Measurements from ENCODE around the gene PRKAR2B. TPM values are rescaled to one million over a fixed set of nuclear protein-coding genes. Genes with fewer than 3 reads are reported as not detected.
A peak's percentile ranks its signal among the peaks of the same experiment; 100 is the strongest.

Gene PRKAR2B
- total RNA-seq, 4 donors from 2014 or later: 33.1 to 54.6 (median 51.5) TPM

- WGBS, 2 donors: 87% methylated on average over 4 of the region's 4 CpGs
- Histone ChIP-seq H3K27me3 (no peaks in the 10 kb centered on the region), H3K27ac (no peak overlapping the region), H3K36me3 (no peaks in the 10 kb centered on the region), H3K4me1 (no peaks in the 10 kb centered on the region), H3K9me3 (no peaks in the 10 kb centered on the region), H3K4me3 (no peak overlapping the region)
- DNase-seq (ENCODE audit: low spot score in 2 of 2): no peak
- TF ChIP-seq POLR2A (IDR thresholded peaks at IDR 0.05) (no peak), EP300 (IDR thresholded peaks at IDR 0.05) (no peak), CTCF (IDR thresholded peaks at IDR 0.05) (no peak)
Observed at GRCh38 chr7:107002126-107002525, 42.4 kb upstream of the PRKAR2B start.

- TF ChIP-seq EP300 (IDR thresholded peaks at IDR 0.05) (no peak), POLR2A (IDR thresholded peaks at IDR 0.05) (no peak)
- 69 to 74% methylated on average over 3 of the region's 3 CpGs for WGBS, 2 donors
Observed at GRCh38 chr7:107002529-107002998, 41.9 kb upstream of the PRKAR2B start.

GRCh38 chr7:107007007-107007891 lies 37.3 kb upstream of the PRKAR2B start:
- peaks cover 0 to 7% (median 0%) of the 10 kb centered on the region in 4 donors for H3K4me1 ChIP-seq
- H3K27me3 ChIP-seq: no peaks in the 10 kb centered on the region
- no peak for TF ChIP-seq EP300 (IDR thresholded peaks at IDR 0.05)
- TF ChIP-seq CTCF (IDR thresholded peaks at IDR 0.05): no peak
- TF ChIP-seq POLR2A (IDR thresholded peaks at IDR 0.05): no peak
- H3K36me3 ChIP-seq: no peaks in the 10 kb centered on the region
- 71 to 72% methylated on average over 6 of the region's 6 CpGs for WGBS, 2 donors
- DNase-seq (ENCODE audit: low spot score in 2 of 2): no peak
- no peak overlapping the region for H3K27ac ChIP-seq
- H3K9me3 ChIP-seq: no peaks in the 10 kb centered on the region
- no peak overlapping the region for H3K4me3 ChIP-seq

More at GRCh38 chr7:107002529-107002998, 41.9 kb upstream of the PRKAR2B start:
- Histone ChIP-seq H3K27me3 (no peaks in the 10 kb centered on the region), H3K27ac (no peak overlapping the region), H3K4me1 (no peaks in the 10 kb centered on the region), H3K36me3 (no peaks in the 10 kb centered on the region), H3K4me3 (no peak overlapping the region), H3K9me3 (no peaks in the 10 kb centered on the region)
- no peak for DNase-seq (ENCODE audit: low spot score in 2 of 2)

GRCh38 chr7:107007892-107008287 lies 36.6 kb upstream of the PRKAR2B start:
- peaks cover 0 to 7% (median 0%) of the 10 kb centered on the region in 4 donors for H3K4me1 ChIP-seq
- H3K27me3 ChIP-seq: no peaks in the 10 kb centered on the region
- TF ChIP-seq EP300 (IDR thresholded peaks at IDR 0.05): no peak
- TF ChIP-seq CTCF (IDR thresholded peaks at IDR 0.05): no peak
- TF ChIP-seq POLR2A (IDR thresholded peaks at IDR 0.05): no peak
- no peaks in the 10 kb centered on the region for H3K36me3 ChIP-seq
- no peak for DNase-seq (ENCODE audit: low spot score in 2 of 2)
- 44 to 46% methylated on average over 2 of the region's 2 CpGs for WGBS, 2 donors
- no peak overlapping the region for H3K27ac ChIP-seq
- H3K4me3 ChIP-seq: no peak overlapping the region
- H3K9me3 ChIP-seq: no peaks in the 10 kb centered on the region

- Histone ChIP-seq H3K4me1 (peaks cover 0 to 7% (median 0%) of the 10 kb centered on the region in 4 donors), H3K27ac (peak overlapping the region in 2 of 4 donors; percentile 13 to 64), H3K9me3 (no peaks in the 10 kb centered on the region), H3K36me3 (no peaks in the 10 kb centered on the region), H3K27me3 (no peaks in the 10 kb centered on the region), H3K4me3 (no peak overlapping the region)
- WGBS, 2 donors: 62 to 68% methylated on average over 4 of the region's 4 CpGs
- no peak for DNase-seq (ENCODE audit: low spot score in 2 of 2)
- TF ChIP-seq POLR2A (IDR thresholded peaks at IDR 0.05): no peak
- peak in 1 of 2 donors; percentile 32 for TF ChIP-seq EP300 (IDR thresholded peaks at IDR 0.05)
Observed at GRCh38 chr7:107009846-107010203, 34.7 kb upstream of the PRKAR2B start.

- Histone ChIP-seq H3K9me3 (no peaks in the 10 kb centered on the region), H3K4me3 (no peak overlapping the region), H3K4me1 (peaks cover 0 to 7% (median 0%) of the 10 kb centered on the region in 4 donors), H3K36me3 (no peaks in the 10 kb centered on the region), H3K27me3 (no peaks in the 10 kb centered on the region), H3K27ac (no peak overlapping the region)
- TF ChIP-seq EP300 (IDR thresholded peaks at IDR 0.05) (no peak), CTCF (IDR thresholded peaks at IDR 0.05) (no peak), POLR2A (IDR thresholded peaks at IDR 0.05) (no peak)
- DNase-seq (ENCODE audit: low spot score in 2 of 2): no peak
- 86 to 88% methylated on average over 6 of the region's 6 CpGs for WGBS, 2 donors
Observed at GRCh38 chr7:107012691-107013090, 31.8 kb upstream of the PRKAR2B start.

All from tibial nerve (tissue), 4 donors.